Colonic mucosa (tissue), 4 donors: ENCODE measurements around the gene NT5DC1. TPM values are rescaled to one million over a fixed set of nuclear protein-coding genes. Genes with fewer than 3 reads are reported as not detected.

ENCODE experiments used
- DNase-seq: peaks from one replicate; pipeline ENCODE4 v3.0.0-alpha.2; 2020
- H3K27ac ChIP-seq: fragments of 200-600 bp; one replicate; pipeline ENCODE4 v1.8.0; 2021
- H3K27me3 ChIP-seq: fragments of 200-600 bp; one replicate; pipeline ENCODE4 v1.8.0; 2021
- H3K36me3 ChIP-seq: fragments of 200-600 bp; one replicate; pipeline ENCODE4 v1.8.0; 2021
- H3K4me1 ChIP-seq: fragments of 200-600 bp; one replicate; pipeline ENCODE4 v1.8.0; 2021; ENCODE audit warnings: mild to moderate bottlenecking
- H3K4me3 ChIP-seq: fragments of 200-600 bp; one replicate; pipeline ENCODE4 v1.8.0; 2021
- H3K9ac ChIP-seq, 2 donors: one replicate each; pipeline ENCODE4 v1.7.0; 2013; ENCODE audit warnings: control low read depth in 2 of 2, low read depth in 2 of 2, low read length in 2 of 2
- H3K9me3 ChIP-seq: fragments of 200-600 bp; one replicate; pipeline ENCODE4 v1.8.0; 2021
- CTCF ChIP-seq: fragments of 200-600 bp; IDR thresholded peaks from one replicate; pipeline ENCODE4 v1.8.0; 2022; ENCODE audit warnings: antibody characterized with exemption, mild to moderate bottlenecking
- intact Hi-C: fragments of 100-400 bp; cut with DNase I; formaldehyde crosslinking; loops from one replicate; pipeline ENCODE4 v1.14.1; 2022
- total RNA-seq, 2 donors: library from RNA; stranded (reverse); fragmentation: NEBNext Ultra II Directional in 1 of 2; extraction: Animal tissue kit (Norgen Biotek cat#: 25700) in 1 of 2; gene quantifications; one replicate each; pipeline ENCODE4 v1.2.1, GENCODE V29; 2021
- donor health status: healthy.
- donor health status: DM: no; HTN: no; CAD: no.
- donor health status: DM: no; HTN: no; CAD: no.

The NT5DC1 gene
- total RNA-seq, 2 donors from 2014 or later: 49.8 to 50.1 TPM

GRCh38 chr6:116070101-116070500 is 30.6 kb upstream of the NT5DC1 start:
- intact Hi-C loops: no loop called here
- DNase-seq: no peak
- Histone ChIP-seq H3K4me1 (no peaks in the 10 kb centered on the region), H3K27ac (no peak overlapping the region), H3K36me3 (no peaks in the 10 kb centered on the region), H3K9ac (no peak overlapping the region), H3K9me3 (no peaks in the 10 kb centered on the region), H3K27me3 (no peaks in the 10 kb centered on the region), H3K4me3 (no peak overlapping the region)
- TF ChIP-seq CTCF: no peak

- Histone ChIP-seq H3K9ac (no peak overlapping the region), H3K27me3 (no peaks in the 10 kb centered on the region), H3K36me3 (no peaks in the 10 kb centered on the region), H3K4me3 (no peak overlapping the region), H3K4me1 (no peaks in the 10 kb centered on the region), H3K27ac (no peak overlapping the region), H3K9me3 (no peaks in the 10 kb centered on the region)
- no peak for TF ChIP-seq CTCF
- intact Hi-C loops: no loop called here
- DNase-seq: no peak
Measured at GRCh38 chr6:116070616-116071389, 29.9 kb upstream of the NT5DC1 start.

- intact Hi-C loops: no loop called here
- H3K9me3 ChIP-seq: no peaks in the 10 kb centered on the region
- no peaks in the 10 kb centered on the region for H3K27me3 ChIP-seq
- H3K4me3 ChIP-seq: no peak overlapping the region
- no peaks in the 10 kb centered on the region for H3K36me3 ChIP-seq
- no peak overlapping the region for H3K9ac ChIP-seq
- no peak for TF ChIP-seq CTCF
- no peak for DNase-seq
- H3K27ac ChIP-seq: no peak overlapping the region
- H3K4me1 ChIP-seq: no peaks in the 10 kb centered on the region
Measured at GRCh38 chr6:116072368-116072767, 28.3 kb upstream of the NT5DC1 start.

- Histone ChIP-seq H3K9me3 (no peaks in the 10 kb centered on the region), H3K4me1 (no peaks in the 10 kb centered on the region), H3K27ac (no peak overlapping the region), H3K9ac (no peak overlapping the region), H3K4me3 (no peak overlapping the region), H3K36me3 (no peaks in the 10 kb centered on the region), H3K27me3 (no peaks in the 10 kb centered on the region)
- TF ChIP-seq CTCF: no peak
- DNase-seq: no peak
- intact Hi-C loops: no loop called here
Measured at GRCh38 chr6:116073765-116074440, 26.8 kb upstream of the NT5DC1 start.

GRCh38 chr6:116074732-116075390 is 25.8 kb upstream of the NT5DC1 start:
- no peaks in the 10 kb centered on the region for H3K4me1 ChIP-seq
- no peak overlapping the region for H3K9ac ChIP-seq
- H3K27me3 ChIP-seq: no peaks in the 10 kb centered on the region
- no peak for TF ChIP-seq CTCF
- no peak for DNase-seq
- no peak overlapping the region for H3K27ac ChIP-seq
- intact Hi-C loops: no loop called here
- H3K9me3 ChIP-seq: no peaks in the 10 kb centered on the region
- H3K36me3 ChIP-seq: no peaks in the 10 kb centered on the region
- no peak overlapping the region for H3K4me3 ChIP-seq
